Endothelial cell (in vitro differentiated cells): ENCODE results near the gene SMTNL2. TPM values are rescaled to one million over a fixed set of nuclear protein-coding genes. Genes with fewer than 3 reads are reported as not detected.

Experiments
- DNase-seq: peaks from one replicate; pipeline ENCODE4 v3.0.0; 2021; ENCODE audit warnings: low spot score
- H3K27ac Mint-ChIP-seq: one replicate; pipeline ENCODE4 v1.8.0; 2021; ENCODE audit warnings: mixed read lengths, inconsistent platforms; ENCODE audit not compliant: unreplicated experiment
- H3K27me3 Mint-ChIP-seq: one replicate; pipeline ENCODE4 v1.8.0; 2021; ENCODE audit warnings: mild to moderate bottlenecking, moderate library complexity, mixed read lengths, inconsistent platforms; ENCODE audit not compliant: unreplicated experiment
- H3K36me3 Mint-ChIP-seq: one replicate; pipeline ENCODE4 v1.8.0; 2021; ENCODE audit warnings: mild to moderate bottlenecking, low read depth, mixed read lengths, inconsistent platforms; ENCODE audit not compliant: unreplicated experiment
- H3K4me1 Mint-ChIP-seq: one replicate; pipeline ENCODE4 v1.8.0; 2021; ENCODE audit warnings: mild to moderate bottlenecking, mixed read lengths, inconsistent platforms; ENCODE audit not compliant: unreplicated experiment
- H3K4me3 Mint-ChIP-seq: one replicate; pipeline ENCODE4 v1.8.0; 2021; ENCODE audit warnings: mild to moderate bottlenecking, mixed read lengths, inconsistent platforms; ENCODE audit not compliant: unreplicated experiment
- H3K9me3 Mint-ChIP-seq: one replicate; pipeline ENCODE4 v1.8.0; 2021; ENCODE audit warnings: mixed read lengths, inconsistent platforms; ENCODE audit not compliant: unreplicated experiment
- total RNA-seq: library from RNA; stranded (reverse); fragmentation: NEBNext Ultra II Directional; extraction: Animal tissue kit (Norgen Biotek cat#: 25700); gene quantifications from one replicate; pipeline ENCODE4 v1.2.1, GENCODE V29; 2021; ENCODE audit not compliant: unreplicated experiment
- TF ChIP-seq, protein P1 (sequence below): fragments of 200-600 bp; sonication (generic); IDR thresholded peaks from one replicate; pipeline ENCODE4 v1.5.0; 2021; ENCODE audit warnings: antibody characterized with exemption; ENCODE audit not compliant: unreplicated experiment

The SMTNL2 gene
- total RNA-seq, 1 donor from 2014 or later, result 0.59 TPM

DNA sequence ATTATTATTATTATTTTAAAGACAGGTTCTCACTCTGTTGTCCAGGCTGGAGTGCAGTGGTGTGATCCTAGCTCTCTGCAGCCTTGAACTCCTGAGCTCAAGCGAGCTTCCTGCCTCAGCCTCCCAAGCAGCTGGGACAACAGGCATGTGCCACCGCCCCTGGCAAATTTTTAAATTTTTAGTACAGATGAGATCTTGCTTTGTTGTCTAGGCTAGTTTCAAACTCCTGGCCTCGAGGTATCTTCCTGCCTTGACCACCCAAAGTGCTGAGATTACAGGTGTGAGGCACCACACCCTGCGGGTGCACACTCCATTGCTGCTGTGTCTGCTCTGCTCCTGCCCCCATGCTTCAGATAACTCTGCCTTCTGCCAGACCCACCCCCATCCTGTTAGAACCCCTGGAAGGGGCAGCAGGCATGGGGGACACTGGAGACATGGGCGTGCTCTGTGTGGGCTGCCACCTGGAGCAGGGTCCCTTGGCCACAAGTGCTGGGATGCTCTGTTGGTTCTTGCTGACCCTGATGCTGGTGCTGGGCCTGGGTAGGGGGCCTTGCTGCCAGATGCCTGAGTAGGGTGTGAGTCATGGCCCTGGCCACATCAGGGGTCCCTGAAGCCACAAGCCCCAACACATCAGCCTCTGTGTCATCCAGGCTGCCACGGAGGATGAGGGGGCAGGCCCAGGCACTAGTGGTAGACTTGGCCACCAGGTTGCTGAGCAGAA lies 26.5 kb upstream of the SMTNL2 start:
- Mint-ChIP-seq H3K4me1 (peaks cover 25% of the 10 kb centered on the region), H3K4me3 (no peak overlapping the region), H3K9me3 (no peaks in the 10 kb centered on the region), H3K27me3 (peaks cover 11% of the 10 kb centered on the region), H3K36me3 (no peaks in the 10 kb centered on the region), H3K27ac (peak overlapping the region; percentile 64)
- no peak for DNase-seq
- TF ChIP-seq, protein P1, sequence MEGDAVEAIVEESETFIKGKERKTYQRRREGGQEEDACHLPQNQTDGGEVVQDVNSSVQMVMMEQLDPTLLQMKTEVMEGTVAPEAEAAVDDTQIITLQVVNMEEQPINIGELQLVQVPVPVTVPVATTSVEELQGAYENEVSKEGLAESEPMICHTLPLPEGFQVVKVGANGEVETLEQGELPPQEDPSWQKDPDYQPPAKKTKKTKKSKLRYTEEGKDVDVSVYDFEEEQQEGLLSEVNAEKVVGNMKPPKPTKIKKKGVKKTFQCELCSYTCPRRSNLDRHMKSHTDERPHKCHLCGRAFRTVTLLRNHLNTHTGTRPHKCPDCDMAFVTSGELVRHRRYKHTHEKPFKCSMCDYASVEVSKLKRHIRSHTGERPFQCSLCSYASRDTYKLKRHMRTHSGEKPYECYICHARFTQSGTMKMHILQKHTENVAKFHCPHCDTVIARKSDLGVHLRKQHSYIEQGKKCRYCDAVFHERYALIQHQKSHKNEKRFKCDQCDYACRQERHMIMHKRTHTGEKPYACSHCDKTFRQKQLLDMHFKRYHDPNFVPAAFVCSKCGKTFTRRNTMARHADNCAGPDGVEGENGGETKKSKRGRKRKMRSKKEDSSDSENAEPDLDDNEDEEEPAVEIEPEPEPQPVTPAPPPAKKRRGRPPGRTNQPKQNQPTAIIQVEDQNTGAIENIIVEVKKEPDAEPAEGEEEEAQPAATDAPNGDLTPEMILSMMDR, result no peak

DNA sequence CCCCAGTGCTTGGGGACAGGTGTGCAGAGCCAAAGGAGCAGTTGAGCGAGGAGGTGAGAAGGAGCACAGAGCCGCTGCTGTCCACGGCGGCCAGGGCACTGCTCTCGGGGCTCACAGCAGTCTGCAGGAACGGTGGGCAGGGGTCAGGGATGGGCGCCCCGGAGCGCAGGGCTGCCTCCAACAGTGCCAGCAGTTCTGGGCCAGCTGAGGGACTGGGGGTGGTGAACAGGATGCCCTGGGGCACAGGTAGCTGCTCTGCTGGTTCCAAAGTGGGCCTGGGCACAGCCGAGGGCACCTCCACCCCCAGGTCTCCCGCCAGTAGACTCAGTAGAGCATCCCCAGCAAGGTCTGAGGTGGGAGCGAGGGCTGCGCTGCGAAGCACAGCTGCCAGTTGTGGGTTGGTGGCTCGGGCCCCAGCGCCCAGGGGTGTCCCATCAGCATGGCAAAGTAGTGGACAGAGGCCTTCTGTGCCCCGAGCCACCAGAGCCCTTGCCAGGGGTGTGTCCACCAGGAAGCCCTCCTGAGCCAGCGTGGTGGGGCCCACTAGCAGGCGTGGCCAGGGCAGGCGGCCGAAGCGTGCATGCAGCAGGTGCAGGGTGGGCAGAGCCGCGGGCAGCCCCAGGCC lies 25.9 kb upstream of the SMTNL2 start:
- H3K9me3 Mint-ChIP-seq, result no peaks in the 10 kb centered on the region
- no peaks in the 10 kb centered on the region for H3K36me3 Mint-ChIP-seq
- H3K27ac Mint-ChIP-seq, result no peak overlapping the region
- TF ChIP-seq, protein P1, result no peak
- no peak overlapping the region for H3K4me3 Mint-ChIP-seq
- no peak for DNase-seq
- H3K27me3 Mint-ChIP-seq, result peaks cover 11% of the 10 kb centered on the region
- peaks cover 25% of the 10 kb centered on the region for H3K4me1 Mint-ChIP-seq

DNA sequence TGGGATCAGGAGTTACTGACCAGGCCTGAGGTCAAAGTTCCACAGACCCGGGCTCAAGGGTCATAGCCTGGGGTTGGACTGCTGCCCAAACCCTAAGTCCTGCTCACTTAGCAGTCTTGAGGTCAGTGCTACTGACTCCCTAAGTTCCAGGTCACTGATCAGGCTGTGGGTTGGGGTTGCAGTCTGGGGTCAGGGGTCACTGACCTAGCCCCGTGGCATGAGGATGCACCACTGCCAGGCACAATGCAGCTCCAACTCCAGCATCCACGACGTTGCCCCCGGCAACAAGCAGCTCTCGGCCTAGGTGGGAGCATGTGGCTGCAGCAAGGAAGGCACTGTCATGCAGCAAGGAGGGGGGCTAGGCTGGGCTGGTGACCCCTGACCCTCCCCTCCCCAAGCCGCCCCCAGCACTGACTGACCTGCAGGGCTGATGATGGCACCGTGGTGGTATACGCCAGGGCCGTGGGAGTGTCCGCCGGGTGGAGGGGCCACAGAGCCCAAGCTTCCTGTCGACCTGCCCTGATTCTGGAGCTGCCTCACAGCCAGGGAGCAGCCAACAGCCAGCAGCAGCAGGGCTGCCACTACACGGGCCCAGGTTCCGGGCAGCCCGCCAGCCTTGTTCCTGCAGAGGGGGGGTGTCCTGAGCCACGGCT lies 25.1 kb upstream of the SMTNL2 start:
- Mint-ChIP-seq H3K27ac (no peak overlapping the region), H3K4me1 (peaks cover 20% of the 10 kb centered on the region), H3K36me3 (no peaks in the 10 kb centered on the region), H3K4me3 (no peak overlapping the region), H3K9me3 (no peaks in the 10 kb centered on the region), H3K27me3 (peaks cover 10% of the 10 kb centered on the region)
- no peak for DNase-seq
- TF ChIP-seq, protein P1, result no peak

DNA sequence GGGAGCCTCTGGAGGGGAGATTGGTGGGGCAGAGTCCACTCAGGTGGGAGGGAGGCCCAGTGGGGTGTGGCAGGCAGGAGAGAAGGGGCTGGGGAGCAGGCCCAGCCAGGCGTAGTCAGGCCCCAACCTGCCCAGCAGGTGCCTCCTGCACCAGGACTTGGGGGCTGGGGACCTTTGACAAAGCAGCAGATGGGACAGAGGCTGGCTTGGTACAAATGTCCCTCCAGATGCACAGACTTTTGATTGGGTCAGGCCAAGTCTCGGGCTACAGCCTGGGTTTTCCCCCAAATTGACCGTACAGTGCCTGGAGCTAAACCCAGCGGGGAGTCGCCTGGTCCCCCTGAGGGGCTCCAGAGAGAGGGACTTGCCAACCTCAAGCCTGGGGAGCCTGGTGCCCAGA lies 24.4 kb upstream of the SMTNL2 start:
- no peaks in the 10 kb centered on the region for H3K36me3 Mint-ChIP-seq
- TF ChIP-seq, protein P1, result no peak
- no peak overlapping the region for H3K4me3 Mint-ChIP-seq
- no peak overlapping the region for H3K27ac Mint-ChIP-seq
- H3K4me1 Mint-ChIP-seq, result peaks cover 14% of the 10 kb centered on the region
- DNase-seq, result no peak
- no peaks in the 10 kb centered on the region for H3K9me3 Mint-ChIP-seq
- peaks cover 4% of the 10 kb centered on the region for H3K27me3 Mint-ChIP-seq

DNA sequence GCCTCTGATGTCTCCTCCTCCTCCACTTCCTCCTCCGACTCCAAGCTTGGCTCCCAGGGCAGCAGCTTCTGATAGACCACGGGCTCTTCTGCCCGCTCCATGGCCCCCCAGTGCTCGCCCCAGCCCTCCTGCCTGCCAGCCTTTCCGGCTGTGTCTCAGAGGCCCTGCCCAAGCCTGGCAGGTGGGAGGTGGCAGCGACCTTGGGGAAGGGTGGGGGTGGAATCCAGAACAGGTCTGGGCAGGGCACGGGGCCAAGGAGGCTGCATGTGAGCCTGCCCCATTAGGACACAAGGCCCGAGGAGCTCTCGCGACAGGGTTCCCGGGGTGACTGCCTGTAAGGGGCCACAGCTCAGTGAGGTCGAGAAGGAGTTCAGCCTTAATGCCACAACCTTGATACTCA lies 23.9 kb upstream of the SMTNL2 start, which contains the start of gene GGT6:
TSS of gene GGT6 (minus strand) at position 157 of the 400 bp plus-strand sequence. CDS start at position 101, 56 bp downstream.
- no peak within 1 kb of the TSS for H3K4me3 Mint-ChIP-seq
- H3K27me3 Mint-ChIP-seq, result peaks cover 3% of the 10 kb centered on the region
- H3K4me1 Mint-ChIP-seq, result peaks cover 13% of the 10 kb centered on the region
- TF ChIP-seq, protein P1, result no peak
- no peak for DNase-seq
- no peaks in the 10 kb centered on the region for H3K9me3 Mint-ChIP-seq
- H3K36me3 Mint-ChIP-seq, result no peaks in the 10 kb centered on the region
- no peak within 1 kb of the TSS for H3K27ac Mint-ChIP-seq
